ENCODE results near the gene TBP. TPM values are rescaled to one million over a fixed set of nuclear protein-coding genes. Genes with fewer than 3 reads are reported as not detected.

The TBP gene
- total RNA-seq, 2 experiments from 2014 or later: 19.7 to 23.6 TPM

DNA sequence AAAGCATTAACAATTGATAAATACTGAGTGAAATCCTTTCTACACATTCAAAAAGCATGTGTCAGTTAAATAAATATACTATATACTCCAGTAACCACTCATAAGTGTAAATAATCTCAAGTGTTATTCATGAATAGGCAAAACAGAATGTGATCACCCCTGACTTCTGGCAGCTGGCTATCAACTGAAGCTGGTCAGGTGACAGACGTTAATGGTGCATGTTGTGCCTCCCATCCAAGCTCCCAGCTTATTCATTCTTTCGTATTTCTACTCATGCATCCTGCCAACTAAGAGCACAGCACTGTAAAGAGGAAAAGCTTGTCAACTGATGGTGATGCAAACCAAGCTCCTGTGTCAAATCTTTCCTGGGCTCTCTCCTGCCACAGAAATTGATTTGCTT, 8.8 kb upstream of the TBP start:
- DNase-seq: no peak
- Mint-ChIP-seq H3K27ac (no peak overlapping the region), H3K9me3 (no peaks in the 10 kb centered on the region), H3K36me3 (ENCODE audit: low read depth) (peaks cover 47% of the 10 kb centered on the region), H3K4me3 (no peak overlapping the region), H3K27me3 (no peaks in the 10 kb centered on the region), H3K4me1 (peaks cover 30% of the 10 kb centered on the region)
- CTCF ChIA-PET: interaction anchor here (1.4 kb wide), 1 partner anchor 9 kb away, joined by 3 read pairs; the partner anchor contains the start of gene TBP
- POLR2A ChIA-PET: no interaction called here

DNA sequence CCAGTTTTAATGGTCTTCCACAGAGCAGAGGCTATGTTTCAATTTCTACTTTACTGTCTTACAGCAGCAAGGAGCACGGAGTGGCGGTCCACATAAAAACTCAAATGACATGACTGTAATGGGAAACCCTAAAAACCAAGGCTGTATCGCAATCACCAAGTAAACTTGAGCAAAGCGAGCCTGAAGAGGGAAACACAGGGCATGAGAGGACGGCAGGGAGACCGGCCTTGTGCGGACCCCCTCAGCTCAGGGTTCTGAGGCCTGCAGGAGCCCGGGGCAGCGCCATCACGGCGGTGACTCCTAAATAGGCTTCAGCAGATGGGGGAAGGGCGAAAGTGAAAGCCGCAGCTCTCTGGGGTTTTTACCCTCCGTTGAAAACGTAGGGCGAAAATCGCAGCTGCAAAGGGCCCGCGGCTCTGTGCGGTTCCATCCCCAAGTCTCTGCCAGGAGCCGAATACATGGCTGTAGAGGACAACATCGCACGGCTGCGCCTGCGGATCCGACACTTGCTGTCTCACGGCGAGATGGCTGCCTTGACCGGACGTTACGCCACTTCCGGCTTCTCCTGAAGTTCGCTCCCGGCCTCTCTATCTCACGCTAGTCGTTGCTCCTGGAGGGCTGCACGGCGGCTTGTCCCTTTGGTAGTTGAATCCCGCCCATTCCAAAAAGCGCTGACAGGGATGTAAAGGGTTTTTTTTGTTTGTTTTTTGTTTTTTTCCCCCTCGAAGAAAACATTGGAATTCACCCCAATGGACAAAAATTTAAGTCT, 1.2 kb upstream of the TBP start, which contains the start of gene PSMB1:
PSMB1 (minus strand) TSS at position 543 of the 769 bp plus-strand sequence; CDS start at position 478, 65 bp downstream.
- H3K27me3 Mint-ChIP-seq: no peaks in the 10 kb centered on the region
- peak; percentile 85 for DNase-seq
- no peak within 1 kb of the TSS for H3K4me3 Mint-ChIP-seq
- ChIA-PET POLR2A (no interaction called here), CTCF (interaction anchor here (0.6 to 1.6 kb wide), 7 partner anchors 11 to 763 kb away, joined by 3 to 5 read pairs (median 3); no protein-coding TSS in a partner anchor)
- peaks cover 27% of the 10 kb centered on the region for H3K4me1 Mint-ChIP-seq
- H3K9me3 Mint-ChIP-seq: no peaks in the 10 kb centered on the region
- peaks cover 21% of the 10 kb centered on the region for H3K36me3 Mint-ChIP-seq (ENCODE audit: low read depth)
- H3K27ac Mint-ChIP-seq: no peak within 1 kb of the TSS

DNA sequence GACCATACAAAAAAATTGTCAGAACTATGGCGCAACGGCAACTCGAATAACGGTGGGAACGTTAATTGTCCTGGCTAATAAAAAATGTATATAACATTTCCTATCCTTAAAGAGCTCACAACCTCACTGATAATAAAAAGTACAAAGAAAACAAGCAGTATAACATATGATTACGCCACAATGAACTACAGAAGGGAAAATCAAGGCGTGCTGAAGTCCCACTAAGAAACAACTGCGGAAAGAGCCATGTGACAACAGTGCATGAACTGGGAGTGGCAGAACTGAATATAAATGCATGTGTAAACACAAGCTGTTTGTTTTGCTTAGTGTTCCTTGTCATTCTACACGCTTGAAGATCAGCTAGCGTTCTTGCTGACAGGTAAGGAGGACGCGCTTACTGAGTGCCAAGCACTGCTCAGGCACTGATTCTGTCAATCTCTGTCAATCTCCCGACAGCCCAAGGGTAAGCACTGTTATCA, 596 bp upstream of the TBP start:
- ChIA-PET CTCF (interaction anchor here (0.8 to 1.4 kb wide), 8 partner anchors 9 to 798 kb away, joined by 3 to 5 read pairs (median 3); partner anchors contain the start of gene PDCD2), POLR2A (interaction anchor here (1.0 kb wide), 1 partner anchor 30 kb away, joined by 3 read pairs; the partner anchor contains the start of gene PDCD2)
- H3K27me3 Mint-ChIP-seq: no peaks in the 10 kb centered on the region
- no peak for DNase-seq
- no peaks in the 10 kb centered on the region for H3K9me3 Mint-ChIP-seq
- no peak overlapping the region for H3K4me3 Mint-ChIP-seq
- H3K27ac Mint-ChIP-seq: no peak overlapping the region
- H3K4me1 Mint-ChIP-seq: peaks cover 31% of the 10 kb centered on the region
- H3K36me3 Mint-ChIP-seq (ENCODE audit: low read depth): peaks cover 22% of the 10 kb centered on the region

DNA sequence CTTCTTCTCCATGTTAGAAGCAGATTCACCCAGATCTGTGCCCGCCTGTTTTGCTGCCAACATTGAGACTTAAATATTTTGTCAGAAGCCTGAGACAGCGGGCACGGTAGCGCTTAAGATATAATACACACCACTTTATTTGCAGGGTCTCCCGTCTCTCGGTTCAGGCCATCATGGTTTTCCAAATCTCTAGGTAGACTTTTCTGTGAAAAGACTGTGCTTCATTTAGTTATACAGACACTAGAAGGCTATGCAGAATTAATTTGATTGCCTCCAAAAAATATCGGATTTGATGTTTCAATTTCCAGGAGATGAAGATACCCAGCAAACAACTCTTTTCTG, 598 bp downstream of the TBP start:
- no peak for DNase-seq
- H3K9me3 Mint-ChIP-seq: no peaks in the 10 kb centered on the region
- no peaks in the 10 kb centered on the region for H3K27me3 Mint-ChIP-seq
- POLR2A ChIA-PET: no interaction called here
- no peak overlapping the region for H3K4me3 Mint-ChIP-seq
- H3K27ac Mint-ChIP-seq: no peak overlapping the region
- peaks cover 25% of the 10 kb centered on the region for H3K36me3 Mint-ChIP-seq (ENCODE audit: low read depth)
- CTCF ChIA-PET: no interaction called here
- H3K4me1 Mint-ChIP-seq: peaks cover 25% of the 10 kb centered on the region

DNA sequence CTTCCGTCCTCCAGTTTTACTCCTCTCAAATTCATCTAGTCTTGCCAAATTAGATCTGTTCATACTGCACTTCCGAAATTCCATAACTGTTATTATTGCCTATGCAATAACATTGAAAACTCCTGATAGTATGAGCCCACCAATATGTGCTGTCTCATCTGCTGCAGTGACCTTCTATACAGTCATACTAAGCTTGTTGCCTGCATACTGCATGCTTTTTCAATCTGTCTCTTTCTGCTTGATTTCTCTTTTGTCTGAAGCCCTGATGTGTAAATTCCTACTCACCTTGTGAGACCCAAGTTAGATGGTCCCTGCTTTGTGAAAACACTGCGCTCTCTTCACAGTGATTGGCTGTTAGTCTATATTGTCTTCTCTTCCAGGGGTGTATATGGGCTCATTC, 1.1 kb downstream of the TBP start:
- Mint-ChIP-seq H3K4me1 (peaks cover 22% of the 10 kb centered on the region), H3K27ac (no peak overlapping the region)

GRCh38 chr6:170561555-170561954, 7.4 kb downstream of the TBP start:
- peaks cover 19% of the 10 kb centered on the region for H3K4me1 Mint-ChIP-seq

More for the DNA sequence above, 1.1 kb downstream of the TBP start:
- ChIA-PET CTCF (interaction anchor here (0.8 to 1.0 kb wide), 2 partner anchors 20 to 29 kb away, joined by 3 to 4 read pairs; partner anchors contain the start of gene PDCD2), POLR2A (no interaction called here)
- H3K4me3 Mint-ChIP-seq: no peak overlapping the region
- H3K9me3 Mint-ChIP-seq: no peaks in the 10 kb centered on the region
- no peaks in the 10 kb centered on the region for H3K27me3 Mint-ChIP-seq
- peaks cover 25% of the 10 kb centered on the region for H3K36me3 Mint-ChIP-seq (ENCODE audit: low read depth)
- no peak for DNase-seq

GRCh38 chr6:170564936-170565530, 10.9 kb downstream of the TBP start:
- H3K27ac Mint-ChIP-seq: no peak overlapping the region
- no peak overlapping the region for H3K4me3 Mint-ChIP-seq
- no peaks in the 10 kb centered on the region for H3K9me3 Mint-ChIP-seq
- peaks cover 49% of the 10 kb centered on the region for H3K36me3 Mint-ChIP-seq (ENCODE audit: low read depth)
- ChIA-PET POLR2A (no interaction called here), CTCF (no interaction called here)
- peaks cover 4% of the 10 kb centered on the region for H3K4me1 Mint-ChIP-seq
- H3K27me3 Mint-ChIP-seq: no peaks in the 10 kb centered on the region
- no peak for DNase-seq

More at GRCh38 chr6:170561555-170561954, 7.4 kb downstream of the TBP start:
- ChIA-PET CTCF (no interaction called here), POLR2A (no interaction called here)
- no peak for DNase-seq
- Mint-ChIP-seq H3K27me3 (no peaks in the 10 kb centered on the region), H3K27ac (no peak overlapping the region), H3K4me3 (no peak overlapping the region), H3K9me3 (no peaks in the 10 kb centered on the region), H3K36me3 (ENCODE audit: low read depth) (peaks cover 39% of the 10 kb centered on the region)

DNA sequence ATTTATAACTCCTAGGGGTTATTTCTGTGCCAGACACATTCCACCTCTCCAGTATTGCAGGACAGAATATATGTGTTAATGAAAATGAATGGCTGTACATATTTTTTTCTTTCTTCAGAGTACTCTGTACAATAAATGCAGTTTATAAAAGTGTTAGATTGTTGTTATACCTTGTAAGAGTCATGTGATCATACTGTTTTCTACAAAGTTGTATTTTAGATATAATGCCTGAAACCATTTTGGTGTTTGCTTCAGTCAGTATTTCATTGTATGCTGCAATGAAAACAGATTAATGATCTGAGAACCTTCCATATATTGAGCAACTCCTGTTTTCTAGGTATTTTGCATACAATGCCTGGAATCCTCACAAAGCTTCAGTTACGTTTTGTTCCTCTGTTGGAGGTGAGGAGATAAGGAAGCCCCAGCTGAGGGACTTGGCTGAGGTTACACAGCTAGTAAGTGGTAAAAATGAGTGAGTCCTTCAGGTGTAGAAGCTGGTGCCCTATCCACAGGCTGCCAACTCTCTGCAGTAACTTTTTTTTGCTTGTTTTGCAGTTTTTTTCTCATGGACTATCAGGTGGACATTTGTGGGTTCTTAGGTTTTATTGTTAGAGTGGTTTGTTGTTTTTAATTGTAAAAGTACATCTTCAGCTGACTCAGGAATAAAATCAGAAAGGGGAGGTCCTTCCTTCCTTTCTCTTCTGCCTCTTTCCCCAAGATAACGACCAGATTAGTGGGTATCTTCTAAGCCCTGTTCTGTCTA, 18.7 kb downstream of the TBP start:
- H3K4me1 Mint-ChIP-seq: no peaks in the 10 kb centered on the region
- CTCF ChIA-PET: interaction anchor here (0.6 kb wide), 1 partner anchor 14 kb away, joined by 3 read pairs; no protein-coding TSS in a partner anchor
- no peak overlapping the region for H3K27ac Mint-ChIP-seq
- no peak for DNase-seq
- no peaks in the 10 kb centered on the region for H3K27me3 Mint-ChIP-seq
- POLR2A ChIA-PET: no interaction called here
- no peaks in the 10 kb centered on the region for H3K9me3 Mint-ChIP-seq
- H3K4me3 Mint-ChIP-seq: no peak overlapping the region
- H3K36me3 Mint-ChIP-seq (ENCODE audit: low read depth): peaks cover 48% of the 10 kb centered on the region

- Mint-ChIP-seq H3K36me3 (ENCODE audit: low read depth) (peaks cover 44% of the 10 kb centered on the region), H3K27me3 (no peaks in the 10 kb centered on the region), H3K4me3 (no peak overlapping the region), H3K9me3 (no peaks in the 10 kb centered on the region), H3K27ac (no peak overlapping the region), H3K4me1 (no peaks in the 10 kb centered on the region)
- ChIA-PET CTCF (interaction anchor here (1.2 to 2.1 kb wide), 2 partner anchors 19 to 22 kb away, joined by 4 to 5 read pairs; partner anchors contain the start of genes PSMB1 and TBP), POLR2A (no interaction called here)
- no peak for DNase-seq
Measured at GRCh38 chr6:170575250-170575649, 21.1 kb downstream of the TBP start.

DNA sequence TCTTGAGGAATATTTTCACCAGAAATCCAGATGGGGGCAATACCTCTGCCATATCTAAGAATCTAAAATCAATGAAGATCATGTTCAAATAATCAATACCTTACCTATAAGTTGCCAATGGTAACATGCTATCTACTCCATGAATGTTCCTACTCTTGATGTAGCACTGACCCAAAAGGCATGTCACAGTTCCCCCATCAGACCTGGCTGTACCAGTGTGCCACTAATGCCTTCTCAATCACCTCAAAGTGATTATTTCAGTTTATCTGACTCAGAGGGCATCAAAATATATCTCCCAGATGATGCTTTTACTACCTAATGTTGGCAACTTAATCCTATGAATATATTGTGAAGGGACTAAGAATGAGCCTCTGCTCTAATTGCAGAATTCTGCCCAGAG, 24.7 kb downstream of the TBP start:
- H3K27me3 Mint-ChIP-seq: no peaks in the 10 kb centered on the region
- DNase-seq: no peak
- POLR2A ChIA-PET: no interaction called here
- H3K4me3 Mint-ChIP-seq: no peak overlapping the region
- CTCF ChIA-PET: no interaction called here
- no peaks in the 10 kb centered on the region for H3K9me3 Mint-ChIP-seq
- peaks cover 53% of the 10 kb centered on the region for H3K36me3 Mint-ChIP-seq (ENCODE audit: low read depth)
- no peak overlapping the region for H3K27ac Mint-ChIP-seq
- H3K4me1 Mint-ChIP-seq: peaks cover 23% of the 10 kb centered on the region

GRCh38 chr6:170583756-170584180, 29.6 kb downstream of the TBP start:
- Mint-ChIP-seq H3K4me1 (peaks cover 37% of the 10 kb centered on the region), H3K4me3 (peak overlapping the region; percentile 99), H3K36me3 (ENCODE audit: low read depth) (peaks cover 37% of the 10 kb centered on the region), H3K27ac (peak overlapping the region; percentile 96), H3K27me3 (no peaks in the 10 kb centered on the region), H3K9me3 (no peaks in the 10 kb centered on the region)
- no peak for DNase-seq
- ChIA-PET CTCF (interaction anchor here (1.0 to 1.3 kb wide), 4 partner anchors 12 to 30 kb away, joined by 3 to 4 read pairs (median 3); partner anchors contain the start of gene TBP), POLR2A (interaction anchor here (0.7 to 1.0 kb wide), 2 partner anchors 12 to 30 kb away, joined by 3 read pairs; partner anchors contain the start of gene TBP)

DNA sequence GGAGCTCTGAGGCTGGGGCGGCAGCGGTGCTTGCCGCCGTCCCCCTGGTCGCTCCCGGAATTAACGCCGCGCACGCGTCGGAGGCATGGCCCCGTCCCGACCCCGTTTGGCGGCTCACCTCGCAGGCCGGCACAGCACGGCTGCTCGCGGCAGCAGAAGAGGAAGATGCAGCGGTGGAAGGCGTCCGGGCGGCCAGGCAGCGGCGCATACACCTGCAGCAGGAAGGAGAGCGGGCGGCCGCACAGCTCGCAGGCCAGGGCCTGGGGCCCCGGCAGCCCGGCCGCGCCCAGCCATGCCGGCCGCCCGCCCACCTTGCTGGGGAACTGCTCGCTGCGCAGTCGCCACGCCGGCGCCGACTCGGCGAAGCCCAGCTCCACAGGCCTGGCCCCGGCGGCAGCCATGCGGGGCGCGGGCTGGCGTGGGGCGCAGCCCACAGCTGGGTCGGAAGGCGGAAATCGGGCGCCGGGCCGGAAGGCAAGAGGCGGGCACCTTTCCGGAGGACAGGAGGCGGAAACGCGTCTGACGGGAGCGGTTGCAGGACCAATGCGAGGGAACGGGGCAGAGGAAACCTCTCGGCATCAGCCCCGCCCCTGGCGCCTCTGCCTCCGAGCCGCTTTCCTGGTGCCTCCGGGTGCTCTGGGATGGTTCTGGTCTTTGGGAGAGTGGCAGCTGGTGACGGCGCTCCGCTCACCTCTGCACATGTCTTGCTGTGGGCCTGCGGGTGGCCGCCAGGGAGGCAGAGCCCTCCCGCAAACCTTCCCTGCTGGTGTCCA, 30.2 kb downstream of the TBP start, which contains the start of gene PDCD2:
PDCD2 (minus strand) TSS at position 457 of the 773 bp plus-strand sequence; CDS start at position 401, 56 bp downstream.
- peak; percentile 95 for DNase-seq
- no peaks in the 10 kb centered on the region for H3K27me3 Mint-ChIP-seq
- CTCF ChIA-PET: interaction anchor here (1.0 to 1.3 kb wide), 4 partner anchors 13 to 30 kb away, joined by 3 to 4 read pairs (median 3); partner anchors contain the start of gene TBP
- peak within 1 kb of the TSS; percentile 96 for H3K27ac Mint-ChIP-seq
- POLR2A ChIA-PET: interaction anchor here (0.7 to 1.0 kb wide), 2 partner anchors 13 to 30 kb away, joined by 3 read pairs; partner anchors contain the start of gene TBP
- H3K4me3 Mint-ChIP-seq: peak within 1 kb of the TSS; percentile 99
- peaks cover 32% of the 10 kb centered on the region for H3K36me3 Mint-ChIP-seq (ENCODE audit: low read depth)
- H3K4me1 Mint-ChIP-seq: peaks cover 37% of the 10 kb centered on the region
- no peaks in the 10 kb centered on the region for H3K9me3 Mint-ChIP-seq
